ENCODE measurements around the gene BLCAP. TPM values are rescaled to one million over a fixed set of nuclear protein-coding genes. Genes with fewer than 3 reads are reported as not detected.
A peak's percentile ranks its signal among the peaks of the same experiment; 100 is the strongest.
"Not testable (repeated sequence)": the region's sequence is repeated elsewhere in the genome, so short reads cannot be mapped to it uniquely, and the experiment has no call there.

The BLCAP gene
- total RNA-seq, 1 experiment from 2014 or later = 115 TPM

DNA sequence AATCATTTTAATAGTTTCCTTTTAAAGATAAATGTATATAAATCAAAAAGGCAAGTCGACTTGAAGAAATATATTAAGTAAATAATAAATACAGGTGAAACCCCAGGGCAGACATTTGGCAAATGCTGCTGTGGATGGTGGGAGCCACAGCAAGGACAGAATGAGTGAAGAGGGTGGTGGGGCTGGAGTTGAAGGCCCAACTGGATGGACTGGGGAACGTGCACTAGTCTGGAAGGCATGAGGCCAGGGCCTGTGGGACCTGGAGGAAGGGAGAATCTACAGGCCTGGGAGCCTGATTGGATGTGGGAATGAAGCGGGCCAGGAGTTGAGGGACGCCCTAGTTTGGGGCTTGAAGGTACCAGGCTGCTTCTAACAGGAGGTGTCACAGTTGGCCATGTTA, 30.6 kb upstream of the BLCAP start:
- DNase-seq (ENCODE audit: low spot score) = no peak

DNA sequence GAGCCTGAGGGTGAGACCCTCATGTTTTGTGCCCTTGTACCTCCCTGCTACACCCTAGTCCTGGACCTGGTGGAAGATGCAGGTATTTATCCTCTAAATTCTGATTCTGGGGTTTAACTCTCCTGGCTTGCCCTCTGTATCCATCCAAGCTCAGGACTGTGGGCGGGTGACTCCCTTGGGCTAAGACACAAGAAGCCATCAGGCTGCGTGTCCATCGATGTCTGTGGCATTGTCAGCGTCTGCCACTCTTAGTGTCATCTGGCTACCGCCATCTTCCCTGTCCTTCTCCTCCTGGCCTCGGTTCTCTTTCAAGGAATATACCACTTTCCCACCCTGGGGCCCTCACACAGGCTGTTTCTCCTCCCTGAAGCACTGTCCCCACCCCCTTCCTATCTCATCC, 28.9 kb upstream of the BLCAP start:
- no peak for DNase-seq (ENCODE audit: low spot score)

GRCh38 chr20:37554721-37555298, 27.1 kb upstream of the BLCAP start:
- not testable (repeated sequence) for DNase-seq (ENCODE audit: low spot score)

DNA sequence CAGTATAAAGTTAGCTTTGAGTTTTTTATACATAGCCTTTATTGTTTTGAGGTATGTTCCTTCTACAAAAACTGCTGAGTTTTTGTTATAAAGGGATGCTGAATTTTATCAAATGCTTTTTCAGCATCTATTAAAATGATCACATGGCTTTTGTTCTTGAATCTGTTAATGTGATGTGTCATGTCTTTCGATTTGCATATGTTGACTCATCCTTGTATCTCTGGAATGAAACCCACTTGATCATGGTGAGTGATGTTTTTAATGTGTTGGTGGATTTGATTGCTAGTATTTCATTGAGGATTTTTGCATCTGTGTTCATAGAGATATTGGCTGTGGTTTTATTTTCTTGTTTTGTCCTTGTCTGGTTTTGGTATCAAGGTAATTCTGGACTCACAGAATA, 24.7 kb upstream of the BLCAP start:
- DNase-seq (ENCODE audit: low spot score) = no peak

DNA sequence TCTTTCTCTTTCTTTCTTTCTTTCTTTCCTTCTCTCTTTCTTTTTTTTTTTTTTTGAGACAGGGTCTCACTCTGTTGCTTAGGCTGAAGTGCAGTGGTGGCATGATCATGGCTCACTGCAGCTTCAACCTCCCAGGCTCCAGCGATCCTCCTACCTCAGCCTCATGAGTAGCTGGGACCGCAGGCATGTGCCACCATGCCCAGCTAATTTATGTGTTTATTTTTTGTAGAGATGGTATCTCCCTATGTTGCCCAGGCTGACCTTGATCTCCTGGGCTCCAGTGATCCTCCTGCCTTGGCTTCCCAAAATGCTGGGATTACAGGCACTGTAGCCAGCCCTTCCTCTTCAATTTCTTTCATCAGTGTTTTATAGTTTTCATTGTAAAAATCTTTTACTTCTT, 24.0 kb upstream of the BLCAP start:
- not testable (repeated sequence) for DNase-seq (ENCODE audit: low spot score)

GRCh38 chr20:37550101-37550920, 22.6 kb upstream of the BLCAP start:
- DNase-seq (ENCODE audit: low spot score) = not testable (repeated sequence)

GRCh38 chr20:37547912-37548311, 20.2 kb upstream of the BLCAP start:
- no peak for DNase-seq (ENCODE audit: low spot score)

DNA sequence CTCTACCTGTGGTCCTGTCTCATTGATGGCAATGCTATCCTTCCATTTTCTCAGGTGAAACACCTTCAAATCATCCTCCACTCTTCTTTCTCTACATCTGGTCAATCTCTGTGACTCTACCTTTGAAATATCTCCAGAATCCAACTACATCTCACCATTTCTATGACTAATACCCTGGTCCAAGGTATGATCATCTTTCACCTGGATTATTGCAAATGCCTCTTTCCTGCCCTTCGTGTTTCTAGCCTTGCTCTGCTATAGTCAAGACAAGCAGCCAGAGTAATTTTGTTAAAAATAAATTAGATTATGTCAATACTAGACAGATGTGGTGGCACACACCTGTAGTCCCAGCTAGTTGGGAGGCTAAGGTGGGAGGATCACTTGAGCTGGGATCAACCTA, 17.8 kb upstream of the BLCAP start:
- no peak for DNase-seq (ENCODE audit: low spot score)

DNA sequence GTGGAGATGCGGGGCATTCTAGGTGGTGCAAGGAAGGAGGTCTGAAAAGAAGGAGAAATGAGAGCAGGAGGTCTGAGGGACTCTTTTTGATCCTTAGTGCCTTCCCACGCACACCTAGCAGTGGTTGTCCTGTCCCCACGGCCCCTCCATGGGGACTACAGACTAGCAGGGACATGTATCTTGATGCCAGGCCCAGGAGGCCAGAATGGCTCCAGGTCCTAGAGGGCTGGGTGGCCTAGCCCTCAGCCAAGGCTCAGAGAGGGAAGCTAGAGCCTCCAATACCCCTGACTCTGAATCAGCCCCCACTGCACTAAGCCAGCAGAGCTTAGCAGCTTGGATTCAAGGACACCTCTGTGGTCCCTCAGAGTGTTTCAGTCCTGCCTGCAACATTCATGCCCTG, 16.7 kb upstream of the BLCAP start:
- no peak for DNase-seq (ENCODE audit: low spot score)

- peak; percentile 53 for DNase-seq (ENCODE audit: low spot score)
Measured at GRCh38 chr20:37543828-37544227, 16.2 kb upstream of the BLCAP start.

- DNase-seq (ENCODE audit: low spot score) = peak; percentile 82
Measured at GRCh38 chr20:37542281-37542680, 14.6 kb upstream of the BLCAP start.

- no peak for DNase-seq (ENCODE audit: low spot score)
Measured at GRCh38 chr20:37541326-37541725, 13.7 kb upstream of the BLCAP start.

DNA sequence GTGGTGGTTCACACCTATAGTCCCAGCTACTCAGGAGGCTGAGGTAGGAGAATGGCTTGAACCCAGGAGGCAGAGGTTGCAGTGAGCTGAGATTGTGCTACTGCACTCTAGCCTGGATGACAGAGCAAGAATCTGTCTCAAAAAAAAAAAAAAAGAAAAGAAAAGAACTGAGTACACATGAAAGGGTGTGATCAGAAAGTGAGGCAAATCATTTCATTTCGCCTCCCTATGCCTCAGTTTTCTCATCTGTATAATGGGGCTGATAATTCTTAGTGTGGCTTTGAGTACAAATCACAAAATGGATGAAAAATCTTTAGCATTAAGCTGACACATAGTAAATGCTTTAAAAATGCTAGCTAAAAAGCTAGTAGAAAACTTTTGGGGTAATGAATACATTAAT, 13.2 kb upstream of the BLCAP start:
- not testable (repeated sequence) for DNase-seq (ENCODE audit: low spot score)

- DNase-seq (ENCODE audit: low spot score) = no peak
Measured at GRCh38 chr20:37540001-37540400, 12.3 kb upstream of the BLCAP start.

GRCh38 chr20:37539424-37539823, 11.7 kb upstream of the BLCAP start:
- no peak for DNase-seq (ENCODE audit: low spot score)

GRCh38 chr20:37538003-37538402, 10.3 kb upstream of the BLCAP start:
- DNase-seq (ENCODE audit: low spot score) = peak; percentile 38

DNA sequence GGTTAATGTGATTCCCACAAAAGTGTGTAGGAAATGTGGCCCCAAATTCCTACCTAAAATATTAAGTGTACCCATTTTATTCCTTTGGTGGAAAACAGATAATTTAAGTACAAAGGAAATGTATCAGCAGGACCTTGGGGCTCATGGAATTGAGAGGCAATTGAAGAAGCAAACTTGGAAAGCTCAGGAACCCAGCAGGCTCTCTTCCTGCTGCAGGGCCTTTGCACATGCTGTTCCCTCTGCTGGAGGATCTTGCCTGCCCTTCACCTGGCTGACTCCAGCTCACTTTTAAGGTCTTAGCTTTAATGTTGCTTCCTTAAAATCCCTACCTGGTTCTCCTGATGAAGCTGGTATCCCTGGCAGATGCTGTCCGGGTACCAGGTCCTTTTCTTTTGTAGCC, 9.8 kb upstream of the BLCAP start:
- DNase-seq (ENCODE audit: low spot score) = no peak

GRCh38 chr20:37535443-37536132, 7.9 kb upstream of the BLCAP start:
- peak; percentile 29 for DNase-seq (ENCODE audit: low spot score)

GRCh38 chr20:37534401-37535157, 6.9 kb upstream of the BLCAP start:
- peak; percentile 100 for DNase-seq (ENCODE audit: low spot score)

DNA sequence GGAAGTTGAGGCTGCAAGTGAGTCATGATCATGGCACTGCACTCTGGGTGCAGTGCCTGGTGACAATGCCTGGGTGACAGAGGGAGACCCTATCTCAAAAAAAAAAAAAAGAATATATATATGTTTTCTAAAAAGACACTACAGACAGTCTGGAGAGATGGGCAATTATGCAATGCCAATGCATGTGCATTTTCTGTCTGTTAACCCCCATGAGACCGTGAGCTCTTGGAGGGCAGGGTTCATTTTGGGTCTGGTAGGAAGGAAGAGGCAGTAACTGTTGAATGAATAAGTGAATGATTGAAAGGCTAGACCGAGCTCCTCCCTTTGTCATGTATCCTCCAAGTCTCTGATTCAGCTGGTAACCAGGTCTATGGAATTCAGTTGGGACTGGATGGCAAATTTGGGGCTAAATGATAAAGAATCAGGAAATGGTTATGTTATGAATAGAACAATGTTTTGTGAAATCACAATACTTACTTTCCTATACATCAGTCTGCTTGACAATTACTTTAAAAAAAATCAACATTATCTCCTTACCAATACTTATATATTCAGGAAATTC, 5.6 kb upstream of the BLCAP start:
- no peak for DNase-seq (ENCODE audit: low spot score)

DNA sequence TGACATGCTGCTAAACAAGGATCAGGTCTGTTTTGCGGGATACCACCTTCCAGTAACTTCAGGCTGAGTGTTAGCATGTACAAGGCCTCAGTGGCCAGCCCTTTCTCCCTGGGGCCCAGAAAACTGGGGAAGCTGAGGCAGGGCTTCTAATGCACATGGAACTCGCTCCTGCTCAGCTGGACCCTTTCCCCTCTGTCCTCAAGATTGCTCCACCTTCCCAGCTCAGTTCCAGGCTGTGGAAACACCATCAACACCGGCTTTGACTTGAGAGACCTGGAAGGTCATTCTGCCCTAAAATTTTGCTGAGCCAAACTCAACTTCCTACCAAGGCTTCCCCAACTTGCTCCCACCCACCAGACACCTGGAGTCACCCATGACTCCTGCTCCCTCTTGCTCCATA, 4.2 kb upstream of the BLCAP start:
- DNase-seq (ENCODE audit: low spot score) = no peak

- no peak for DNase-seq (ENCODE audit: low spot score)
Measured at GRCh38 chr20:37530696-37531095, 3.0 kb upstream of the BLCAP start.

Measured in HT-29 (cell line).